Left hindlimb (tissue), 1 donor: ENCODE measurements around the gene WDR17.

Source experiments
- DNase-seq: peaks from one replicate; pipeline ENCODE4 v3.0.0-alpha.2; 2018

The WDR17 gene

GRCh38 chr4:176099314-176099713, 33.7 kb downstream of the WDR17 start:
- DNase-seq = no peak

- DNase-seq = no peak
Measured at GRCh38 chr4:176102414-176103063, 36.9 kb downstream of the WDR17 start.

GRCh38 chr4:176107695-176108094, 42.1 kb downstream of the WDR17 start:
- no peak for DNase-seq

- DNase-seq = peak; percentile 13
Measured at GRCh38 chr4:176123710-176124407, 58.2 kb downstream of the WDR17 start.

- DNase-seq = no peak
Measured at GRCh38 chr4:176125063-176125462, 59.4 kb downstream of the WDR17 start.

GRCh38 chr4:176134670-176135069, 69.0 kb downstream of the WDR17 start:
- DNase-seq = no peak

GRCh38 chr4:176137631-176138030, 72.0 kb downstream of the WDR17 start:
- DNase-seq = no peak

- no peak for DNase-seq
Measured at GRCh38 chr4:176139518-176139917, 73.9 kb downstream of the WDR17 start.

- no peak for DNase-seq
Measured at GRCh38 chr4:176142253-176142652, 76.6 kb downstream of the WDR17 start.

- no peak for DNase-seq
Measured at GRCh38 chr4:176149680-176150355, 84.2 kb downstream of the WDR17 start.

- DNase-seq = no peak
Measured at GRCh38 chr4:176150356-176150682, 84.7 kb downstream of the WDR17 start.

- DNase-seq = no peak
Measured at GRCh38 chr4:176150704-176151103, 85.1 kb downstream of the WDR17 start.

- DNase-seq = no peak
Measured at GRCh38 chr4:176153124-176153523, 87.5 kb downstream of the WDR17 start.

- no peak for DNase-seq
Measured at GRCh38 chr4:176156656-176157055, 91.0 kb downstream of the WDR17 start.

GRCh38 chr4:176163041-176163440, 97.4 kb downstream of the WDR17 start:
- DNase-seq = no peak

GRCh38 chr4:176185051-176185450, 119.4 kb downstream of the WDR17 start:
- no peak for DNase-seq

GRCh38 chr4:176186067-176186466, 120.4 kb downstream of the WDR17 start:
- no peak for DNase-seq

- no peak for DNase-seq
Measured at GRCh38 chr4:176186671-176187395, 121.2 kb downstream of the WDR17 start.

- no peak for DNase-seq
Measured at GRCh38 chr4:176187624-176188023, 122.0 kb downstream of the WDR17 start.

- no peak for DNase-seq
Measured at GRCh38 chr4:176188654-176189053, 123.0 kb downstream of the WDR17 start.

GRCh38 chr4:176189891-176190795, 124.5 kb downstream of the WDR17 start:
- DNase-seq = no peak

GRCh38 chr4:176191974-176192373, 126.3 kb downstream of the WDR17 start:
- DNase-seq = no peak
